NT2/D1 (cell line): ENCODE results near the gene LRRC34.

Source experiments
- DNase-seq: peaks from one replicate; pipeline ENCODE4 v3.0.0-alpha.2; 2011; ENCODE audit warnings: low read depth, low spot score
- H3K27me3 ChIP-seq: 2 replicates; pipeline ENCODE4 v1.6.0; 2011; ENCODE audit warnings: mild to moderate bottlenecking; ENCODE audit not compliant: insufficient read length, insufficient read depth
- H3K36me3 ChIP-seq: 2 replicates; pipeline ENCODE4 v1.6.1; 2011; ENCODE audit warnings: mild to moderate bottlenecking, low read length, mixed read lengths; ENCODE audit not compliant: insufficient read depth, insufficient read length
- H3K4me1 ChIP-seq: 2 replicates; pipeline ENCODE4 v1.5.1; 2011; ENCODE audit not compliant: insufficient read depth, insufficient read length
- H3K4me3 ChIP-seq: 2 replicates; pipeline ENCODE4 v1.5.1; 2011; ENCODE audit warnings: low read depth; ENCODE audit not compliant: insufficient read length
- H3K9ac ChIP-seq: 2 replicates; pipeline ENCODE4 v1.6.0; 2011; ENCODE audit warnings: low read depth; ENCODE audit not compliant: insufficient read length
- H3K9me3 ChIP-seq: 2 replicates; pipeline ENCODE4 v1.5.1; 2011; ENCODE audit warnings: mild to moderate bottlenecking, low read length; ENCODE audit not compliant: insufficient read depth
- SUZ12 ChIP-seq: IDR thresholded peaks from 2 replicates; pipeline ENCODE4 v1.6.1; 2011; ENCODE audit not compliant: insufficient read length, insufficient read depth; ENCODE audit errors: extremely low read depth
- YY1 ChIP-seq: IDR thresholded peaks from 2 replicates; pipeline ENCODE4 v1.6.1; 2011; ENCODE audit not compliant: insufficient read length, insufficient read depth
- ZNF274 ChIP-seq: IDR thresholded peaks from 2 replicates; pipeline ENCODE4 v1.6.1; 2011; ENCODE audit warnings: mild to moderate bottlenecking, low read depth, low read length

LRRC34 gene

GRCh38 chr3:169764312-169764881, 48.3 kb downstream of the LRRC34 start:
- H3K27me3 ChIP-seq: no peaks in the 10 kb centered on the region
- peak overlapping the region; percentile 93 for H3K9ac ChIP-seq
- H3K4me1 ChIP-seq: no peaks in the 10 kb centered on the region
- peaks cover 23% of the 10 kb centered on the region for H3K9me3 ChIP-seq
- peak overlapping the region; percentile 88 for H3K4me3 ChIP-seq
- no peaks in the 10 kb centered on the region for H3K36me3 ChIP-seq
- no peak for TF ChIP-seq SUZ12
- no peak for TF ChIP-seq ZNF274
- TF ChIP-seq YY1: no peak
- no peak for DNase-seq

- H3K9me3 ChIP-seq: peaks cover 24% of the 10 kb centered on the region
- H3K27me3 ChIP-seq: no peaks in the 10 kb centered on the region
- DNase-seq: no peak
- H3K9ac ChIP-seq: no peak overlapping the region
- no peaks in the 10 kb centered on the region for H3K36me3 ChIP-seq
- no peaks in the 10 kb centered on the region for H3K4me1 ChIP-seq
- TF ChIP-seq ZNF274: no peak
- TF ChIP-seq SUZ12: no peak
- TF ChIP-seq YY1: no peak
- no peak overlapping the region for H3K4me3 ChIP-seq
Observed at GRCh38 chr3:169760479-169760878, 52.2 kb downstream of the LRRC34 start.

- no peaks in the 10 kb centered on the region for H3K36me3 ChIP-seq
- no peaks in the 10 kb centered on the region for H3K4me1 ChIP-seq
- H3K4me3 ChIP-seq: no peak overlapping the region
- H3K27me3 ChIP-seq: no peaks in the 10 kb centered on the region
- H3K9me3 ChIP-seq: peaks cover 24% of the 10 kb centered on the region
- no peak for DNase-seq
- H3K9ac ChIP-seq: no peak overlapping the region
- TF ChIP-seq SUZ12: no peak
- no peak for TF ChIP-seq ZNF274
- TF ChIP-seq YY1: no peak
Observed at GRCh38 chr3:169759256-169759655, 53.4 kb downstream of the LRRC34 start.

GRCh38 chr3:169758359-169758994, 54.2 kb downstream of the LRRC34 start:
- H3K9ac ChIP-seq: no peak overlapping the region
- H3K36me3 ChIP-seq: no peaks in the 10 kb centered on the region
- no peak overlapping the region for H3K4me3 ChIP-seq
- H3K9me3 ChIP-seq: peaks cover 24% of the 10 kb centered on the region
- no peaks in the 10 kb centered on the region for H3K4me1 ChIP-seq
- no peak for DNase-seq
- TF ChIP-seq SUZ12 (no peak), YY1 (no peak), ZNF274 (no peak)
- no peaks in the 10 kb centered on the region for H3K27me3 ChIP-seq

- no peaks in the 10 kb centered on the region for H3K4me1 ChIP-seq
- H3K4me3 ChIP-seq: no peak overlapping the region
- no peaks in the 10 kb centered on the region for H3K36me3 ChIP-seq
- DNase-seq: no peak
- H3K27me3 ChIP-seq: no peaks in the 10 kb centered on the region
- H3K9me3 ChIP-seq: peaks cover 12% of the 10 kb centered on the region
- H3K9ac ChIP-seq: no peak overlapping the region
- no peak for TF ChIP-seq YY1
- TF ChIP-seq SUZ12: no peak
- TF ChIP-seq ZNF274: no peak
Observed at GRCh38 chr3:169755488-169755887, 57.2 kb downstream of the LRRC34 start.

- no peak overlapping the region for H3K4me3 ChIP-seq
- H3K9me3 ChIP-seq: peaks cover 4% of the 10 kb centered on the region; the same call in 1 of the 2 replicates
- no peaks in the 10 kb centered on the region for H3K4me1 ChIP-seq
- DNase-seq: no peak
- H3K9ac ChIP-seq: no peak overlapping the region
- H3K27me3 ChIP-seq: no peaks in the 10 kb centered on the region
- H3K36me3 ChIP-seq: no peaks in the 10 kb centered on the region
- no peak for TF ChIP-seq YY1
- no peak for TF ChIP-seq SUZ12
Observed at GRCh38 chr3:169754711-169755110, 58.0 kb downstream of the LRRC34 start.

GRCh38 chr3:169751875-169752274, 60.8 kb downstream of the LRRC34 start:
- no peaks in the 10 kb centered on the region for H3K36me3 ChIP-seq
- no peak overlapping the region for H3K4me3 ChIP-seq
- H3K9ac ChIP-seq: no peak overlapping the region
- no peaks in the 10 kb centered on the region for H3K9me3 ChIP-seq
- TF ChIP-seq YY1: no peak
- TF ChIP-seq ZNF274: no peak
- TF ChIP-seq SUZ12: no peak
- DNase-seq: no peak
- H3K27me3 ChIP-seq: peaks cover 2% of the 10 kb centered on the region
- no peaks in the 10 kb centered on the region for H3K4me1 ChIP-seq
